WTC11 (cell line): ENCODE results near the gene EHBP1. TPM values are rescaled to one million over a fixed set of nuclear protein-coding genes. Genes with fewer than 3 reads are reported as not detected.
A peak's percentile ranks its signal among the peaks of the same experiment; 100 is the strongest.

Source experiments
- ATAC-seq: fragments of 200-7000 bp; cut with Tn5 transposase; 2 replicates; pipeline ENCODE4 v1.10.0; 2021; ENCODE audit warnings: mild to moderate bottlenecking, moderate library complexity
- CTCF ChIA-PET: fragments of 300-600 bp; sonication (Branson Sonifier 250); formaldehyde crosslinking; loops from one replicate; lab custom pipeline; 2021; ENCODE audit warnings: antibody characterized with exemption; lab: Charles Lee
- POLR2A ChIA-PET: fragments of 350-600 bp; sonication (Branson Sonifier 250); formaldehyde crosslinking; loops from one replicate; lab custom pipeline; 2021; ENCODE audit warnings: antibody characterized with exemption; lab: Charles Lee
- DNase-seq: peaks from one replicate; pipeline ENCODE4 v3.0.0; 2021; ENCODE audit warnings: low spot score
- H3K27ac Mint-ChIP-seq: 2 replicates; pipeline ENCODE4 v1.8.0; 2021; ENCODE audit warnings: mixed read lengths
- H3K27me3 Mint-ChIP-seq: 2 replicates; pipeline ENCODE4 v1.8.0; 2021; ENCODE audit warnings: low read depth, mild to moderate bottlenecking, moderate library complexity, mixed read lengths
- H3K36me3 Mint-ChIP-seq: 2 replicates; pipeline ENCODE4 v1.8.0; 2021; ENCODE audit warnings: mixed read lengths
- H3K4me1 Mint-ChIP-seq: 2 replicates; pipeline ENCODE4 v1.8.0; 2022; ENCODE audit warnings: mixed read lengths
- H3K4me3 Mint-ChIP-seq: 2 replicates; pipeline ENCODE4 v1.8.0; 2021; ENCODE audit warnings: mild to moderate bottlenecking, moderate library complexity, mixed read lengths
- H3K9me3 Mint-ChIP-seq: 2 replicates; pipeline ENCODE4 v1.8.0; 2021; ENCODE audit warnings: mixed read lengths
- CBFB ChIP-seq: sonication (generic); formaldehyde crosslinking; IDR thresholded peaks from 2 replicates; pipeline ENCODE4 v1.8.1; 2022; ENCODE audit warnings: mild to moderate bottlenecking, low read depth, missing genetic modification reagents
- ETV6 ChIP-seq: sonication (generic); formaldehyde crosslinking; IDR thresholded peaks from 2 replicates; pipeline ENCODE4 v1.8.1; 2022; ENCODE audit warnings: mild to moderate bottlenecking, missing genetic modification reagents
- FOXJ3 ChIP-seq: sonication (generic); formaldehyde crosslinking; IDR thresholded peaks from 2 replicates; pipeline ENCODE4 v1.9.0; 2021; ENCODE audit warnings: missing genetic modification reagents, mild to moderate bottlenecking, borderline replicate concordance
- JUN ChIP-seq: sonication (generic); formaldehyde crosslinking; IDR thresholded peaks from 2 replicates; pipeline ENCODE4 v1.8.0; 2023; ENCODE audit warnings: mild to moderate bottlenecking, missing genetic modification reagents
- NR1H2 ChIP-seq: sonication (generic); formaldehyde crosslinking; IDR thresholded peaks from 2 replicates; pipeline ENCODE4 v1.9.0; 2021; ENCODE audit warnings: mild to moderate bottlenecking, moderate library complexity, missing genetic modification reagents
- PRRX2 ChIP-seq: fragments of 250-450 bp; sonication (Bioruptor Pico); IDR thresholded peaks from 2 replicates; pipeline ENCODE4 v1.8.0; 2021; ENCODE audit warnings: mild to moderate bottlenecking
- RELA ChIP-seq: sonication (generic); formaldehyde crosslinking; IDR thresholded peaks from 2 replicates; pipeline ENCODE4 v1.8.1; 2022; ENCODE audit warnings: missing genetic modification reagents, mild to moderate bottlenecking, borderline replicate concordance
- SOX15 ChIP-seq: fragments of 250-450 bp; sonication (Bioruptor Pico); IDR thresholded peaks from 2 replicates; pipeline ENCODE4 v1.9.0; 2021; ENCODE audit warnings: mild to moderate bottlenecking
- ZBTB21 ChIP-seq: sonication (generic); formaldehyde crosslinking; IDR thresholded peaks from 2 replicates; pipeline ENCODE4 v1.8.1; 2023; ENCODE audit warnings: mild to moderate bottlenecking, missing genetic modification reagents, borderline replicate concordance
- ZNF121 ChIP-seq: sonication (generic); formaldehyde crosslinking; IDR thresholded peaks from 2 replicates; pipeline ENCODE4 v1.8.0; 2023; ENCODE audit warnings: missing genetic modification reagents
- ZNF138 ChIP-seq: sonication (generic); formaldehyde crosslinking; conservative IDR thresholded peaks from 2 replicates; pipeline ENCODE4 v1.8.1; 2022; ENCODE audit warnings: mild to moderate bottlenecking, moderate library complexity, missing genetic modification reagents
- ZNF416 ChIP-seq: fragments of 250-450 bp; sonication (Bioruptor Pico); IDR thresholded peaks from 2 replicates; pipeline ENCODE4 v1.9.0; 2021; ENCODE audit warnings: mild to moderate bottlenecking, inconsistent platforms
- total RNA-seq: library from RNA; stranded (reverse); gene quantifications from 3 replicates; pipeline ENCODE4 v1.2.3, GENCODE V29; 2021
- TF ChIP-seq, protein P1 (sequence below): fragments of 250-450 bp; sonication (Bioruptor Pico); IDR thresholded peaks from 2 replicates; pipeline ENCODE4 v1.8.0; 2021; ENCODE audit warnings: mild to moderate bottlenecking
- TF ChIP-seq, protein P2 (sequence below): sonication (generic); formaldehyde crosslinking; IDR thresholded peaks from 2 replicates; pipeline ENCODE4 v1.8.1; 2022; ENCODE audit warnings: mild to moderate bottlenecking, moderate library complexity, missing genetic modification reagents
- TF ChIP-seq, protein P3 (sequence below): sonication (generic); formaldehyde crosslinking; conservative IDR thresholded peaks from 2 replicates; pipeline ENCODE4 v1.8.1; 2022; ENCODE audit warnings: mild to moderate bottlenecking, missing genetic modification reagents
- TF ChIP-seq, protein P4 (sequence below): fragments of 250-450 bp; sonication (Bioruptor Pico); conservative IDR thresholded peaks from 2 replicates; pipeline ENCODE4 v1.9.0; 2021; ENCODE audit warnings: mild to moderate bottlenecking
- TF ChIP-seq, protein P5 (sequence below): sonication (generic); formaldehyde crosslinking; IDR thresholded peaks from 2 replicates; pipeline ENCODE4 v1.8.1; 2022; ENCODE audit warnings: missing genetic modification reagents, borderline replicate concordance
- TF ChIP-seq, protein P6 (sequence below): sonication (generic); formaldehyde crosslinking; IDR thresholded peaks from 2 replicates; pipeline ENCODE4 v1.8.0; 2022; ENCODE audit warnings: mild to moderate bottlenecking, missing genetic modification reagents
- TF ChIP-seq, protein P7 (sequence below): fragments of 250-450 bp; sonication (Bioruptor Pico); IDR thresholded peaks from 2 replicates; pipeline ENCODE4 v1.9.0; 2021; ENCODE audit warnings: mild to moderate bottlenecking
- TF ChIP-seq, protein P8 (sequence below): sonication (generic); formaldehyde crosslinking; IDR thresholded peaks from 2 replicates; pipeline ENCODE4 v1.8.0; 2022; ENCODE audit warnings: mild to moderate bottlenecking, missing genetic modification reagents

The EHBP1 gene
- total RNA-seq, 1 experiment from 2014 or later, result 36.4 TPM

DNA sequence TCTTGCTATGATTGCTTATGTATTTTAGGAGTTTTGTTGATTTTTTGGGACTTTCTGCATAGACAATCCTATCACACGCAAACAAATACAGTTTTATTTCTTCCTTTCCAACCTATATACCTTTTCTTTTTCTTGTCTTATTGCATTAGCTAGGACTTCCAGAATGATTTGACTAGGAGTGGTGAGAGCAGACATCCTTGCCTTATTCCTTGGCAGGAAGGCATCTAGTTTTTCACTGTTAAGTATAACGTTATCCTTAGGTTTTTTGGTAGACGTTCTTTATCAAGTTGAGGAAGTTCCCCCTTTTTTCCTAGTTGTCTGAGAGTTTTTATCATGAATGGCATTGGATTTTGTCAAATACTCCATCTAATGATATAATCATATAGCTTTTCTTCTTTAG is 25.8 kb downstream of the EHBP1 start:
- DNase-seq, result no peak
- no peak overlapping the region for H3K4me3 Mint-ChIP-seq
- TF ChIP-seq ZNF416 (CRISPR knock-in tag), result no peak
- ATAC-seq, result no peak
- peaks cover 30% of the 10 kb centered on the region for H3K9me3 Mint-ChIP-seq
- no peaks in the 10 kb centered on the region for H3K27me3 Mint-ChIP-seq
- H3K36me3 Mint-ChIP-seq, result peaks cover 30% of the 10 kb centered on the region
- CTCF ChIA-PET, result no interaction called here
- POLR2A ChIA-PET, result no interaction called here
- H3K27ac Mint-ChIP-seq, result no peak overlapping the region
- H3K4me1 Mint-ChIP-seq, result peaks cover 30% of the 10 kb centered on the region

DNA sequence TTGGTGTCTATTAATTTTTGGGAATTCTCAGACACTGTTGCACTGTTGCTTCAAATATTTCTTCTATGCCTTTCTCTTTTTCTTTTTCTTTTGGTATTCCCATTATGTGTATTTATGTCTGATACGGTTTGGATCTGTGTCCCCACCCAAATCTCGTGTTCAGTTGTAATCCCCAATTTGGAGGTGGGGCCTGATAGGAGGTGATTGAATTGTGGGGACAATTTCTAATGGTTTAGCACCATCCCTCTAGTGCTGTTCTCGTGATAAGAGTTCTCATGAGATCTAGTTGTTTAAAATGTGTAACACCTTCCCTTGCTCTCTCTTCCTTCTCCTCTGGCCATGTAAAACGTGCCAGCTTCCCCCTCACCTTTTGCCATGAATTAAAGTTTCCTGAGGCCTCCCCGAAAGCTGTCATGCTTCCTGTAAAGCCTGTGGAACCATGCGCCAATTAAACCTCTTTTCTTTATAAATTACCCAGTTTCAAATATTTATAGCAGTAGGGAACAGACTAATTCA is 26.8 kb downstream of the EHBP1 start:
- POLR2A ChIA-PET, result no interaction called here
- Mint-ChIP-seq H3K27me3 (no peaks in the 10 kb centered on the region), H3K4me1 (peaks cover 41% of the 10 kb centered on the region), H3K9me3 (peaks cover 30% of the 10 kb centered on the region), H3K4me3 (no peak overlapping the region), H3K36me3 (peaks cover 30% of the 10 kb centered on the region), H3K27ac (peak overlapping the region; percentile 22; the same call in 1 of the 2 replicates)
- DNase-seq (no peak), ATAC-seq (no peak)
- CTCF ChIA-PET, result interaction anchor here (1.4 kb wide), 1 partner anchor 276 kb away, joined by 3 read pairs; no protein-coding TSS in a partner anchor
- TF ChIP-seq, protein P1, sequence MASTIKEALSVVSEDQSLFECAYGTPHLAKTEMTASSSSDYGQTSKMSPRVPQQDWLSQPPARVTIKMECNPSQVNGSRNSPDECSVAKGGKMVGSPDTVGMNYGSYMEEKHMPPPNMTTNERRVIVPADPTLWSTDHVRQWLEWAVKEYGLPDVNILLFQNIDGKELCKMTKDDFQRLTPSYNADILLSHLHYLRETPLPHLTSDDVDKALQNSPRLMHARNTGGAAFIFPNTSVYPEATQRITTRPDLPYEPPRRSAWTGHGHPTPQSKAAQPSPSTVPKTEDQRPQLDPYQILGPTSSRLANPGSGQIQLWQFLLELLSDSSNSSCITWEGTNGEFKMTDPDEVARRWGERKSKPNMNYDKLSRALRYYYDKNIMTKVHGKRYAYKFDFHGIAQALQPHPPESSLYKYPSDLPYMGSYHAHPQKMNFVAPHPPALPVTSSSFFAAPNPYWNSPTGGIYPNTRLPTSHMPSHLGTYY (CRISPR knock-in tag), result no peak
- TF ChIP-seq RELA (CRISPR knock-in tag) (no peak), FOXJ3 (CRISPR knock-in tag) (no peak), ETV6 (CRISPR knock-in tag) (no peak)

DNA sequence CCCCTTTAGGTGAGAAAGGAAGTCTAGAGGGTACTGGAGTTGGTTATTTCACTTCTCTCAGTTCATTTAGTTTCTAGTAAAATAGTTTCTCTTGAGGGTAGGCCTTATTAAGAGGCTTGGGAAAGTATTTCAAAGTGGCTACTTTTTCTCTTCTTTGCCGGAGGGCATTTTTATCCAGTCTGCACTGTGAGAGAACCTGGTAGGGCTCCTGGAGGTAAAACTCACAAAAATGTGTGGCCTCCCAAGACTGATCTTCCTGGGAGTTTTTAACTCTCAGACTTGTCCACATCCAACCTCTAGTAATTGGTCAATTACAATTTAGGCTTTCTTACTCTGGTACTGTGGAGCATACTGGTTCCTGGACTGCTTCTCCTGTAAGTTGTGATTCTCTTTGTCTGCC is 28.0 kb downstream of the EHBP1 start:
- ATAC-seq (no peak), DNase-seq (no peak)
- TF ChIP-seq, protein P2, sequence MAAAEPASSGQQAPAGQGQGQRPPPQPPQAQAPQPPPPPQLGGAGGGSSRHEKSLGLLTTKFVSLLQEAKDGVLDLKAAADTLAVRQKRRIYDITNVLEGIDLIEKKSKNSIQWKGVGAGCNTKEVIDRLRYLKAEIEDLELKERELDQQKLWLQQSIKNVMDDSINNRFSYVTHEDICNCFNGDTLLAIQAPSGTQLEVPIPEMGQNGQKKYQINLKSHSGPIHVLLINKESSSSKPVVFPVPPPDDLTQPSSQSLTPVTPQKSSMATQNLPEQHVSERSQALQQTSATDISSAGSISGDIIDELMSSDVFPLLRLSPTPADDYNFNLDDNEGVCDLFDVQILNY (CRISPR knock-in tag), result no peak
- TF ChIP-seq ZNF138 (CRISPR knock-in tag) (no peak), ZBTB21 (CRISPR knock-in tag) (no peak), CBFB (CRISPR knock-in tag) (no peak), PRRX2 (CRISPR knock-in tag) (no peak), NR1H2 (CRISPR knock-in tag) (no peak), JUN (CRISPR knock-in tag) (no peak), SOX15 (no peak), ZNF121 (CRISPR knock-in tag) (no peak)
- TF ChIP-seq, protein P3, sequence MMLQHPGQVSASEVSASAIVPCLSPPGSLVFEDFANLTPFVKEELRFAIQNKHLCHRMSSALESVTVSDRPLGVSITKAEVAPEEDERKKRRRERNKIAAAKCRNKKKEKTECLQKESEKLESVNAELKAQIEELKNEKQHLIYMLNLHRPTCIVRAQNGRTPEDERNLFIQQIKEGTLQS (CRISPR knock-in tag), result no peak
- TF ChIP-seq, protein P4, sequence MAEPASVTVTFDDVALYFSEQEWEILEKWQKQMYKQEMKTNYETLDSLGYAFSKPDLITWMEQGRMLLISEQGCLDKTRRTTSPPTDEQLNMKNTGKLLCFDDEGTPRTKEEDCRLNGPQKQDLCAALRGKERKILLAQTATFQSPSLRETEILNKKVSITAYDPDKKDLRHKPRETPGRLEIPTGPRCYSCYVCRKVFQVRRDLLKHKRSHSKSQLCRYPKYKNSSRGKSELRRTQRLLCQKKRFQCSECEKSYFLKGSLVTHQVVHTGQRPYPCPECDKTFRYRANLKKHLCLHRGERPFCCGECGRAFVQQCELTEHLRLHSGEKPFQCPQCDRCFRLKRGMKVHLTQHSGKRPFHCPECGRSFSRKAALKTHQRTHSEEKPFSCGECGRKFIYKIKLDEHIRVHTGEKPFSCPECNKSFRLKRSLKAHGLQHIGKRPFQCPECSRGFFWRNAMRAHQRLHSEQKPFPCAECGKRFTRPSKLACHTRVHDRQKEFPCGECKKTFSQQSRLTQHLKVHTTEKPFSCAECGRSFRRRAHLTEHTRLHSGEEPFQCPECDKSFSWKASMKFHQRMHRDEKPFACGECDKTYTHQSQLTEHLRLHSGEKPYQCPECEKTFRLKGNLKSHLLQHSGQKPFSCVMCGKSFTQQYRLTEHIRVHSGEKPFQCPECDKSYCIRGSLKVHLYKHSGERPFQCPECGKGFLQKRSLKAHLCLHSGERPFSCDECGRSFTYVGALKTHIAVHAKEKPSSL, result no peak
- TF ChIP-seq, protein P5, sequence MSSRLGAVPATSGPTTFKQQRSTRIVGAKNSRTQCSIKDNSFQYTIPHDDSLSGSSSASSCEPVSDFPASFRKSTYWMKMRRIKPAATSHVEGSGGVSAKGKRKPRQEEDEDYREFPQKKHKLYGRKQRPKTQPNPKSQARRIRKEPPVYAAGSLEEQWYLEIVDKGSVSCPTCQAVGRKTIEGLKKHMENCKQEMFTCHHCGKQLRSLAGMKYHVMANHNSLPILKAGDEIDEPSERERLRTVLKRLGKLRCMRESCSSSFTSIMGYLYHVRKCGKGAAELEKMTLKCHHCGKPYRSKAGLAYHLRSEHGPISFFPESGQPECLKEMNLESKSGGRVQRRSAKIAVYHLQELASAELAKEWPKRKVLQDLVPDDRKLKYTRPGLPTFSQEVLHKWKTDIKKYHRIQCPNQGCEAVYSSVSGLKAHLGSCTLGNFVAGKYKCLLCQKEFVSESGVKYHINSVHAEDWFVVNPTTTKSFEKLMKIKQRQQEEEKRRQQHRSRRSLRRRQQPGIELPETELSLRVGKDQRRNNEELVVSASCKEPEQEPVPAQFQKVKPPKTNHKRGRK (CRISPR knock-in tag), result no peak
- TF ChIP-seq, protein P6, sequence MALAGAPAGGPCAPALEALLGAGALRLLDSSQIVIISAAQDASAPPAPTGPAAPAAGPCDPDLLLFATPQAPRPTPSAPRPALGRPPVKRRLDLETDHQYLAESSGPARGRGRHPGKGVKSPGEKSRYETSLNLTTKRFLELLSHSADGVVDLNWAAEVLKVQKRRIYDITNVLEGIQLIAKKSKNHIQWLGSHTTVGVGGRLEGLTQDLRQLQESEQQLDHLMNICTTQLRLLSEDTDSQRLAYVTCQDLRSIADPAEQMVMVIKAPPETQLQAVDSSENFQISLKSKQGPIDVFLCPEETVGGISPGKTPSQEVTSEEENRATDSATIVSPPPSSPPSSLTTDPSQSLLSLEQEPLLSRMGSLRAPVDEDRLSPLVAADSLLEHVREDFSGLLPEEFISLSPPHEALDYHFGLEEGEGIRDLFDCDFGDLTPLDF (CRISPR knock-in tag), result no peak
- TF ChIP-seq, protein P7, sequence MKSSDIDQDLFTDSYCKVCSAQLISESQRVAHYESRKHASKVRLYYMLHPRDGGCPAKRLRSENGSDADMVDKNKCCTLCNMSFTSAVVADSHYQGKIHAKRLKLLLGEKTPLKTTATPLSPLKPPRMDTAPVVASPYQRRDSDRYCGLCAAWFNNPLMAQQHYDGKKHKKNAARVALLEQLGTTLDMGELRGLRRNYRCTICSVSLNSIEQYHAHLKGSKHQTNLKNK (CRISPR knock-in tag), result no peak
- TF ChIP-seq, protein P8, sequence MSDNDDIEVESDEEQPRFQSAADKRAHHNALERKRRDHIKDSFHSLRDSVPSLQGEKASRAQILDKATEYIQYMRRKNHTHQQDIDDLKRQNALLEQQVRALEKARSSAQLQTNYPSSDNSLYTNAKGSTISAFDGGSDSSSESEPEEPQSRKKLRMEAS (CRISPR knock-in tag), result no peak
- POLR2A ChIA-PET, result no interaction called here
- H3K27me3 Mint-ChIP-seq, result no peaks in the 10 kb centered on the region
- peak overlapping the region; percentile 75 for H3K27ac Mint-ChIP-seq
- H3K4me3 Mint-ChIP-seq, result no peak overlapping the region
- H3K36me3 Mint-ChIP-seq, result peaks cover 30% of the 10 kb centered on the region
- peaks cover 50% of the 10 kb centered on the region for H3K4me1 Mint-ChIP-seq
- CTCF ChIA-PET, result no interaction called here
- H3K9me3 Mint-ChIP-seq, result peaks cover 30% of the 10 kb centered on the region
